ENCODE measurements around the gene INPP1. TPM values are rescaled to one million over a fixed set of nuclear protein-coding genes. Genes with fewer than 3 reads are reported as not detected.

The INPP1 gene
- 1 to 10 TPM; 3.7 to 5.4 TPM for total RNA-seq

GRCh38 chr2:190343536-190344275, at the start of gene INPP1:
INPP1 (plus strand) TSS chr2:190343589; CDS start chr2:190360103, 16,514 bp downstream.

GRCh38 chr2:190319555-190320498, 23.6 kb upstream of the INPP1 start, which contains the start of gene HIBCH:
HIBCH (minus strand) TSS chr2:190319826; CDS start chr2:190319750, 76 bp downstream.

GRCh38 chr2:190407662-190408537, 64.5 kb downstream of the INPP1 start, which contains the start of gene MFSD6:
MFSD6 (plus strand) TSS chr2:190408355; CDS start chr2:190436030, 27,675 bp downstream.

Other genes starting within 250 kb of the INPP1 start
- 10 to 100 TPM; 11.7 to 14.5 TPM for gene HIBCH, start 23.8 kb upstream of the INPP1 start, total RNA-seq
- gene MFSD6, start 64.8 kb downstream of the INPP1 start, total RNA-seq = 10 to 100 TPM; 38.5 to 40.3 TPM
- gene NEMP2, start 191.1 kb downstream of the INPP1 start, total RNA-seq = 10 to 100 TPM; 23.1 to 23.6 TPM

Measured in activated naive CD4-positive, alpha-beta T cell treated with anti-CD3 and anti-CD28 coated beads, Interleukin-2, amount 10 ng/mL, durations not matched to agents 5 hours and 36 hours (primary cell).